ENCODE results near the gene SLC35E4.

DNA sequence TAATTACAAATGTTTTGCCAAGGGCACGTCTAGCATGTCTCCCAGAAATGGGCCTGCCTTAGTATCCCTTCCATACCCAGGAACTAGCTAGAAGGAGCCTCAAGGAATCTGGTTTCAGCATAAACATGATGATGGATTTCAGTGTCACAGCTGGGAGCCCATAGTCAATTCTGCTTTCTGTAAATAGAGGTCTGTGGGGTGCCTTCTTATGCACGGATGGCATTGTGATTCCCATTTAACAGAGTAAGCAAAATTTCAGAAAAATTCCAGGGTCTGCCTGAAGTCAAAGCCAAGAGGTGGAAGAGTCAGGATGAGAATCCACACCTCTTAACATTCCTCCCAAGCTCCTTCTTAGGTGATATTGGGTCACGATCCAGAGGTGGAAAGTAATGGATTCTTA lies 20.0 kb downstream of the SLC35E4 start:
- TF ChIP-seq, protein P1, sequence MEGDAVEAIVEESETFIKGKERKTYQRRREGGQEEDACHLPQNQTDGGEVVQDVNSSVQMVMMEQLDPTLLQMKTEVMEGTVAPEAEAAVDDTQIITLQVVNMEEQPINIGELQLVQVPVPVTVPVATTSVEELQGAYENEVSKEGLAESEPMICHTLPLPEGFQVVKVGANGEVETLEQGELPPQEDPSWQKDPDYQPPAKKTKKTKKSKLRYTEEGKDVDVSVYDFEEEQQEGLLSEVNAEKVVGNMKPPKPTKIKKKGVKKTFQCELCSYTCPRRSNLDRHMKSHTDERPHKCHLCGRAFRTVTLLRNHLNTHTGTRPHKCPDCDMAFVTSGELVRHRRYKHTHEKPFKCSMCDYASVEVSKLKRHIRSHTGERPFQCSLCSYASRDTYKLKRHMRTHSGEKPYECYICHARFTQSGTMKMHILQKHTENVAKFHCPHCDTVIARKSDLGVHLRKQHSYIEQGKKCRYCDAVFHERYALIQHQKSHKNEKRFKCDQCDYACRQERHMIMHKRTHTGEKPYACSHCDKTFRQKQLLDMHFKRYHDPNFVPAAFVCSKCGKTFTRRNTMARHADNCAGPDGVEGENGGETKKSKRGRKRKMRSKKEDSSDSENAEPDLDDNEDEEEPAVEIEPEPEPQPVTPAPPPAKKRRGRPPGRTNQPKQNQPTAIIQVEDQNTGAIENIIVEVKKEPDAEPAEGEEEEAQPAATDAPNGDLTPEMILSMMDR (IDR thresholded peaks at IDR 0.05), result no peak
- no peak for TF ChIP-seq POLR2A (IDR thresholded peaks at IDR 0.05)
